ENCODE data around the gene IL17RC.

GRCh38 chr3:9883706-9884554 is 33.0 kb upstream of the IL17RC start:
- TF ChIP-seq POLR2A (IDR thresholded peaks at IDR 0.05) (no peak), CTCF (IDR thresholded peaks at IDR 0.05) (no peak)

All from esophagus squamous epithelium (tissue), 4 donors.